GM19328 (cell line): Measurements from ENCODE around the gene TTLL8.

Experiments used
- ATAC-seq: cut with Tn5 transposase; IDR thresholded peaks from one replicate; pipeline ENCODE4 v1.9.1; 2021; ENCODE audit warnings: mild to moderate bottlenecking, moderate library complexity; ENCODE audit not compliant: unreplicated experiment

Gene TTLL8

DNA sequence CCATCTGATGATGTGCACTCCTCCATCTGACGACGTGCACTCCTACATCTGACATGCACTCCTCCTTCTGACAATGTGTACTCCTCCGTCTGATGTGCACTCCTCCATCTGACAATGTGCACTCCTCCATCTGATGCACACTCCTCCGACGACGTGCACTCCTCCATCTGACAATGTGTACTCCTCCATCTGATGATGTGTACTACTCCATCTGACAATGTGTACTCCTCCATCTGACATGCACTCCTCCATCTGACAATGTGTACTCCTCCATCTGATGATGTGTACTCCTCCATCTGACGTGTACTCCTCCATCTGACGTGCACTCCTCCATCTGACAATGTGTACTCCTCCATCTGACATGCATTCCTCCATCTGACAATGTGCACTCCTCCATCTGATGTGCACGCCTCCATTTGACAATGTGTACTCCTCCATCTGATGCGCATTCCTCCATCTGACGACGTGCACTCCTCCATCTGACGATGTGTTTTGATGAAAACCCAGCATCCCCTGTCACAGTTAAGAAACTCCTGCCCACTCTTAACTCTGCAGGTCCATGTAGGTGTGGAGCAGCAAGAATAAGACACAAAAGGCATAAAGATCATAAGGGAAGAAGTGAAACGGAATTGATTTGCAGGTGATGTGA, 35.8 kb downstream of the TTLL8 start:
- no peak for ATAC-seq

GRCh38 chr22:50020606-50021005, 37.5 kb downstream of the TTLL8 start:
- ATAC-seq: no peak

DNA sequence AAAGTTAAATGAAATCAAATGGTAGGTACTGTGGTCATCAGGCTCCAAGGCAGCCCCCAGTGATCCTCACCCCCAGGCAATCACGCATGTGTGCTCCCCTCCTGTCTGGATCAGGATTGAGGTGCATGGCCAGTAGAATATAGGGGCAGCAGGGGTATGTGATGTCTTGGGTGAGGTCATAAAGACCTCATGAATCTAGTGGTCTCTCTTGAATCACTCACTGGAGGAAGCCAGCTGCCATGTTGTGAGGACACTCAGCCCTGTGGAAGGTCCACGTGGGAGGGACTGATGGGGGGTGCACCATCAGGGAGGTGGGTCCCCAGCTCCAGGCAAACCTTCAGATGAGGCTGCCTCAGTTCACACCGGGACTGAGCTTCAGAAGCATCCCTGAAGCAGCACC, 38.8 kb downstream of the TTLL8 start:
- ATAC-seq: no peak

GRCh38 chr22:50018608-50019285, 39.4 kb downstream of the TTLL8 start:
- ATAC-seq: no peak

- ATAC-seq: no peak
Measured at GRCh38 chr22:50017701-50018224, 40.3 kb downstream of the TTLL8 start.

GRCh38 chr22:50016988-50017700, 41.0 kb downstream of the TTLL8 start:
- no peak for ATAC-seq

DNA sequence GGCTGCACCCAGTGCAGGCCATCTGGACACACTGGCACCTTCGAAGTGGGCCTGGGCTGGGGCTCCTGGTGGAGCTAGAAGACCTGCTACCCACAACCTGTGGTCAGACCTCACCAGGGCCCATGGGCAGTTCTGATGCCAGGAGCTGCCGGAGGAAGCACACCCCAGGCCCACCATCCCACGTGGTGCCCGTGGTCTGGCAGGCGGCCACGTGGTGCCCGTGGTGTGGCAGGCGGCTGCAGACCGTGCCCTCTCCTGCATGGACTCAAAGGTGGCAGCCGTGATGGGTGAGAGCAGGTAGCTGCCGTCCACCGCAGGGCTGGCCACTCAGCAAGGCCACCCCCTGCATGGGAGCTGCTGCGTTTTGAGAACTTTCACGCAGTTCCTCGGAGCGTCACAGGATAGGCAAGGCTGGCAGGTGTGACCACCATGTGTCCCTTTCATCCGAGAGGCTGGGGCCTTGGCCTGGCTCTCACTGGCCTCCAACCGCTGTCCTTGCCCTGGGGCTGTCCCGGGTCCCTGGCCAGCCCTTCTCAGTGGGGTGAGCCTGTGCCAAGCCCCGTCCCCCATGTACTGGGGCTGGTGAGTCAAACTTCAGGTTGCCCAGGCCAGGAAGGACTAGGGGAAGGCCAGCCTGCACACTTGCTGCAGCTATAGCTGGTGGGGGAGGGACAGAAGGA, 41.6 kb downstream of the TTLL8 start:
- no peak for ATAC-seq

DNA sequence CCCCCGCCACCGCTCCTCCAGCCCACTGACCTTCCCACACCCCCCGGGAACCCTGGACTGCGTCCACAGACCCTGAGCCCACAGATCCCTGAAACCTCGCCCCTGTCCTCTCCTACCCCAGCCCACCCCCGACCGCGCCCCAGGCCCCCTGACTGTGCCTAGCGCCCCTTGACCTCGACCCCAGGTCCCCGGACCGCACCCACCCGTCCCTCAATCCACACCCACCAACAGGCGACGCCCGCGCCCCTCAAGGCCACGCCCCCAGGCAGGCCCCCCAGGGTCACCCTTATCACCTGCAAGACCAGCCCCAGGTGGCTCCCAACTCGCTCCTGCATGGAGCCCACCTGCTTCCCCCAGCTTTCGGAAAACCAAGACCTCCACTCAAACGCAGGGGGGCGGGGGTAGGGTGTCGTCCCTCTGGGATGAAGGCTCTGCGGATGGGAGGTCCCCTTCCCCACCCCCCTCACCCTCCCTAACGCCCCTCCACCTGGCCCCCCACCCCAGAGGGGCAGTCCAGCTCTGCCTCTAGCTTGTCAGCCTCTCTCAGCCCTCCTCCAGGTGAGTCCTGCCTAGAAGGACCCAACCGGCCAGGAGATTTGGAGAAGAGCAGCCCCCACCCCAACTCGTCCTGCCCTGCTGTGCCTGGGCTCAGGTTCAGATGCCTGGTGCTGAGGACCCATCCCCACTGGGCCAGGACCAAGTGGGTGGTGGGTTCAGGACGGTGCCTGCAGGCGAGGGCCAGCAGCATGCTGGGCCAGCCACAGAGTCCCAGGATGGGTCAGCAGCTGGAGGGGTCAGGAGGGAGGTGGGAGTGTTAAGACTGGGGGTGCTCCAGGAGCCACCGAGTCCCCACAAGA, 42.4 kb downstream of the TTLL8 start:
- no peak for ATAC-seq

DNA sequence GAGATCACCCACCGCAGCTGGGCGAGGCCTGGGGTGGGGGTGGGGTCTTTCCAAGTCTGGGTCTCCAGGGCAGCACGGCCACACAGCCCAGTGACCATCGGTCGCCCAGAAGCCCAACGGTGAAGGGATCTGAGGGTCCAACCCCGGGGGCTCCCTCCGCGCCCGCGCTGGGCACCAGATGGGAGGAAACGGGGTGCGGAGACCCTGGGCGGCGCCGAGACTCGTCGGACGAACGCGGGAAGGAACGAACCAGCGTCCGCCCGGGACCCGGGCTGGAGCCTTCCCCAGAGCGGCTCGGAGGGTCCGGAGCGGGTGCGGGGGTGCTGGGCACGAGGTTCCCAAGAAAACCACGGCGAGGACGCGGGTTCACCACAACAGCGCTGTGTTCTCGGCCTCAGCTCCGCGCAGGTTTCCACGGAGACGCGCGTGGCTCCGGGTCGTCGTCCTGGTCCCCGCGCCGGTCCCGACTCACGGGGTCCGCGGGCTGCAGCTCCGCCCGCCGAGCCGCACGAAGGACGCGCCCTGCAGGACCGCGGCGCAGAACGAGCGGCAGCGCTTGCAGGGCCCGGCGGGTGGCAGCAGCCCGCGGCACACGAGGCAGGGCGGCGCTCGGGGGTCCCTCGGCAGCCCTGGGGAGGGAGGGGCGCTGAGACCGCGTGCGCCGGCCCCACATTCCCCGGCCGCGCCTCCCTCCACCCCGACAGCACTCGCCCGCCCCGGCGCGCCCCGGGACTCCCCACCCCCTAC, 43.3 kb downstream of the TTLL8 start:
- ATAC-seq: no peak

DNA sequence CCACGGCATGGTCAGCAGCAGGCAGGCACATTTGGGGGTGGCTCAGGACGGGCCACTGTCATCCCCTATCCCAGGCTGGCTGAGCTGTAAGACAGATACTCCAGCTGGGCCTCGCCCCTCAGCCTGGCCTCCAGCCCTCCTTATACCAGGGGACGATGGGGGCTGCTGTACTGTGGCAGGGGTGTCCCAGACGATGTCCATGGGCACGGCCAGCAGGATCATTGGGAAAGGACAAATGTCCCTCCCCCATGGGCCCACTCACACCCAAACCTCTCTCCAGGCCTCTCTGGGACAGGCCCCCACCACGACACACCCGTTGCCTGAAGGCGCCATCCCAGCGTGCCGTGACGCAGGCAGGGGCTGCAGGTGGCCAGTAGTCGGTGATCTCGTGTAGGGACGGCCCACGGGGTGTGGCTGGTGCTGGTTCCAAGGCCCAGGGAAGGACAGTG, 44.0 kb downstream of the TTLL8 start:
- no peak for ATAC-seq

- no peak for ATAC-seq
Measured at GRCh38 chr22:50012211-50013181, 45.6 kb downstream of the TTLL8 start, which contains the start of gene IL17REL. Gene IL17REL (minus strand): TSS chr22:50012765. CDS start chr22:50012646, 119 bp downstream.

- no peak for ATAC-seq
Measured at GRCh38 chr22:50011447-50012210, 46.5 kb downstream of the TTLL8 start.

DNA sequence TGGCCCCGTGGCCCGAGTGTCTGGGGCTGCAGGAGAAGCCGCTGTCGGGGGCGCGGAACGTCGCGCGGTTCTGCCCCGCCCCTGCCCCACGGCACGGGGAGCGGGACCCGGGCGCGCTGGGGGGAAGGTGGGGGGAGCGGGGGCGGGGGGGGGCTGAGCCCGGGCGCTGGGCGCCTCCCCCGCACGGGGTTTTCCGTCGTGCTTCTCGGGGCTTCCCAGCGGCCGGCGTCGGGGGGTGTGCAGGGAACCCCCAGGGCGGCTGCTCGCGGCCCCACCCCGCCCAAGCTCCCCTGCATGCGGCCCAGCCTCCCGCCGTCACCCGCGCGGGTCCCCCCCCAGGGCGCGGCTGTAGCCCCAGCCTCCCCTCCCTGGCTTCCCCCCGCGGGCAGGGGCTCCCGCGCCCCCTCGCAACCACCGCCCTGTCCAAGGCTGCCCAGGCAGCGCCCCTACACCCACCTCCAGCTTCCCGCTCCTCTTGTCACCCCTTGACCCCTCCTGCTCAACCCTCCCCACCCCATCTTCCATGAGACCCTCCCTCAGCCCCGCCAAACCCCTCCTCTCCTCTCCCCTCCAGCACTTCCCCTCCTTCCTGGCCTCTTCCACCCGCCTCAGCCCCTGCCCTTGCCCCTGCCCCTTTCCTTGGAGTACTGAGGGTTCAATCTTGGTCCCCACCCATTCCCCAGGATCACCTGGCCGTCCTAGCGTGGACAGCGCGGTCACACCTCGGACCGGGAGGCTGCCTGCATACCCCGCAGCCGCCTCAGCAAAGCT, 47.2 kb downstream of the TTLL8 start:
- ATAC-seq: no peak

DNA sequence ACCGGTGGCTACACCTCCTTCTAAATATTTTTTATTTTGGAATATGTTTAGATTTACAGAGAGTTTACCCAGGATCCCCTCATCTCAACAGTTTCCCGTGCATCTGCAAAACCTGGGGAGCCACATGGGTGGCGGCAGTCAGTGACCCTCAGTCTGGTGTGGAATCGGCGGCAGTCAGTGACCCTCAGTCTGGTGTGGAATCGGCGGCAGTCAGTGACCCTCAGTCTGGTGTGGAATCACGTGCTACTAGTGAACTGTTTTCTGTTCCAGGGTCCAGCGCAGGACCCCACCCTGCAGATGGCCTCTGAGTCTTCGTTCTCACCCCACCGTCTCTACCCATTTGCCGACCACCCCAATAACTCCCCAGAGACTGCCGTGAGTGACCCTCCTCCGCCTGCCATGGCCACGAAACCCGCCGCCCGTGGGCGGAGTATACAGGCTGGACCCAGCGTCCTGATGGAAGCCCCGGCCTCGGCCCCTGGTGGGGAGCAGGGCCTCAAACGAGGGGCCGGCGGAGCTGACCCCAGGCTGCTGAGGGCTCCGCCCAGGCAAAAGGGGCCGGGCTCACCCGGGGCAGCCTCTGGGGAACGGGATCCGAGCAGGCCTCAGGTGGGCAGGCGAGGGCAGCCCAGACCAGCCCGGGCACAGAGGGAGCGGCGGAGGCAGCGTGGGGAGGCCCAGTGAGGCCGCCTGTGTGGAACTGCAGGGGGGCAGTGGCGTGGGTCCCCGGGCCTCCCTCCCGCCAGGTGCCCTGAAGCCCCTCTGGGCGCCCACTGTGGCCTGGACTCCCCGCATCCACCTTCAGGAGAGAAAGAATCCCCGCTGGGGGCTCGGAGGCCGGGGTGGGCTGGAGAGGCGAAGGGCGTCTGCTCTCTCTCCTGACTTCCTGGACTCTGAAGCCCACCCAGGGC, 48.1 kb downstream of the TTLL8 start:
- no peak for ATAC-seq

DNA sequence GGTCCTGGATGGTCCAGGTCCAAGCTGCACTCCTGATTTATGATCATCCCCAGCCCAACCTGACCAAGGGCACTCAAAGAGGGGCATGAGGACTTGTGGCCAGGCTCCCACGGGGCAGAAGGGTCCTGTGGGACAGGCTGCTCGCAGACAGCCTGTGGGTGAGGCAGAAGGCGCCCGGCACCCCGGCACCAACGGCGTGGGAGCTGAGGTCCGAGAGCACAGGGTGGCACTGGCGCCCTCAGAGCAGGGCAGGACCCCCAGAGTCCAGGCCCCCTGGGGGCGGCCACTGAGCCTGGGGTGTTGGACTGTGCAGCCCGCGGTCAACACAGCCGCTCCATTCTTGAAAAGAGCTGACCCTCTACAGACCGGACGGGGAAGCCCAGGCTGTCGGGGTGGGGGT, 48.8 kb downstream of the TTLL8 start:
- ATAC-seq: no peak
